Hippocampal formation (tissue), 2 donors: Measurements from ENCODE around the gene BNIP5.

Source experiments
- DNase-seq, 2 donors: peaks; one replicate each; lab custom pipeline; 2025; lab: John Stamatoyannopoulos, UW

The BNIP5 gene

DNA sequence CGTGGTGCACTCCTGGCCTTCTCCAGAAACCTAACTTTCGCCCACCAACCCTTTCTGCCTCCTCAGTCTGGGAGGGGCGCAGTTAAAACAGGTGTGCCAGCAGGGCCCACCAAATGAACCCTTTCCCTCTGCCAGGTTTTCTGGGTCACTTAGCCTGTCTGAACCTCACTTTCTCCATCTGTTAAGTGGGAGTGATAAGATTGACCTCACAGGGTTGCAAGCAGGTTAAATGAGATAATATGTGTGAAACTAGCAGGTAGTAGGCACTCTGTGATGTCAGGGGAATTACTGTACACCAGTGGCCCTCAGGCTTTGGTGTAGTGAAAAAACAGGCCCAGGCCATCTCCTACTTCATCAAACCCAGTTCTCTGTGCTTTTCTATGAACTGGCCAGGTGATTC lies 14.1 kb downstream of the BNIP5 start:
- DNase-seq = no peak

DNA sequence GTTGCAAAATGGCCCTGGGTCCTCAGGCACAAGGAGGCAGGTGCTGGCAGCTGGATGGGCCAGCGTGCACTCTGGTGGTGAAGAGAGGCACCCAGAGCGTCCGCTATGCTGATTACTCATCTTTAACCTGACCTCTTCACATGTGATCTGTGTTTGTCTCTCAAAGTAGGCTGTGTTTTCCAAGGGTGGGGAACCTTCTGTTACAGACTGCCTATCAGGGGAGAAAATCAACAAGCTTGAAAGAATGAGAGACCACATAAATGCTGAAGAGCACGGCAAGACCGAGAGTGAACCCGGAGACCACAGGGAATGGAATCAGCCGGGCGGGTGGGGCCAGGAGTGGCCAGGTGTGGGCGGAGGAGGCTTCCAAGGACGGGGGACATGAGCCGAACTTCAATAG lies 16.2 kb downstream of the BNIP5 start:
- DNase-seq = no peak

DNA sequence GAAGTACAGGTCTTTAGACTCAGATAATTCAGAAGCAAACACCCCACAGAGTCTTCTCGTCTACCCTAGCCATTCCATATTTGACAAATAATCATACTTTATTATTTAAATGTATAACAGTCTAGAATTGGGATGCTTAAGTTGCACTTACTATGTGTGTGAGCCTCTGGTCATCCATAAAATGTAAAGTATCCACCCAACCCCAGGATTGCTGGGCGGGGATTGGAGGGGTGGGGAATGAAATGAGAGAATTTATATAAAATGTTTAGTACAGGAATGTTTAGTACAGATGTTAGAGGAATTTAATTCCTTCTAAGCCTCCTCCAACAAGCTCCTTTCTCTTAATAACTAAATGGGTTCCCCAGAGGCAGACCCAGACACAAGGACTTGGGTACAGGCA lies 16.9 kb downstream of the BNIP5 start:
- no peak for DNase-seq

DNA sequence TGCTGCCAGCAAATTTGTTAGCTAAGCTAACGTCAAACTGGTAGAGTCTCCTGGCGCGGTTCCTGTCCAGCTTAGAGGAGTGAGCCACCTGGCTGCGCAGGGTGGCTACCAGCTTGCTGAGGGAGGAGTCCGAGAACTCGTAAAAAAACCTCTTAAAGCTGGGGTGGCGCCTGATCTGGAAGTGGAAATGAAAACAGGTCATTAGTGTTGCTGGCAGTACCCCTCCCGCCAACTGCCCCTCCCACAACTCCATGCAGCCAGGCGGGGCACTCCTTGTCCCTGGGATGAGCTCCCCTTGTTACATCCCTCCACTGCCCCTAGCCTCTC lies 17.3 kb downstream of the BNIP5 start:
- DNase-seq = no peak

DNA sequence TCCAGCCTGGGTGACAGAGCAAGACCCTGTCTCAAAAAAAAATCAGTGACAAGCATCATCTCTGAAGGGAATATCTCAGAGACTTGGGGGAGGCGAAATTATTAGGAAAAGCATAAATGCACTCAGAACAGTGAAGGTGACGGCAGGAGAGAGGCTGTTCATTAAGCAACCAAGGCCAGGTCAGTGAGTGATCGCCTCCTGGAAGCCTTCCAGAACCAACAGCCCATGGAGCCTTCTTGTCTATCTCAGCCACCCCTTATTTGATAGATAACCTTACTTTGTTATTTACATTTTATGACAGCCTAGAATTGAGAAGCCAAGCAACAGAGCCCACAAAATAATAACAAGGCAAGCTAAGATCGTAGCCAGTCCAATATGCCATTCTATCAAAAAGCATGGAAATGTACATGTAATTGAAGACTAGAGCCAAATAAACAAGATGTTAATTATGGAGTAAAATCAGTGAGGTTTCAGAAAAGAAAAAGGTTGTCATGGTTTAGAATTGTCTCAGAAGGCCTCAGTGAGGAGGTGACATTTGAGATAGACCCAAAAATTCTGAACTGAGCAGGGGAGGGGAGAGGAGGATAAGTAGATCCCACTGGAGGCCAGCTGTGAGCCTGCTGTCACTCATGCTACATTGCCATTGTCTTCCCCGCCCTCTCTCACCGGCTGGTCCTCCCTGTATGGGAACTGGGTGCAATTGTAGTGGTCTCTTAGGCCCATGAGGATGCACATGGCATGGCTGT lies 17.8 kb downstream of the BNIP5 start:
- no peak for DNase-seq

DNA sequence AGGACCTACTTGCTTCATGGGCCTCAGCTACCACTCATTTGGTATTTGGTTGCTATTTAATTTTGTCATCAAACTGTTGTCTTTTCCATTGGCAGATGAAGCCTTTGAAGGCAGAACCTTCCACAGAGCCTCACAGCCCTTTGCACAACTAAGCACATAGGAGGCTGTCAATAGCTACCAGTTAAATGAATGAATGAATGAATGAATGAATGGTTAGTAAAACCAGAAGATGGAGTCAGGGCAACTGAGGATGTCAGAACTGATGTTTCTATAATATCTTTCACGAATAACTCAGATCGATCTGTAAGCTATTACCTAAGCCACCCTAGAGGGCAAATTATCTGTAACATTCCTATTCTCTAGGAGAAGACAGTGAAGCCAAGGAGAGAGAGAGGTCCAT lies 19.1 kb downstream of the BNIP5 start:
- no peak for DNase-seq

DNA sequence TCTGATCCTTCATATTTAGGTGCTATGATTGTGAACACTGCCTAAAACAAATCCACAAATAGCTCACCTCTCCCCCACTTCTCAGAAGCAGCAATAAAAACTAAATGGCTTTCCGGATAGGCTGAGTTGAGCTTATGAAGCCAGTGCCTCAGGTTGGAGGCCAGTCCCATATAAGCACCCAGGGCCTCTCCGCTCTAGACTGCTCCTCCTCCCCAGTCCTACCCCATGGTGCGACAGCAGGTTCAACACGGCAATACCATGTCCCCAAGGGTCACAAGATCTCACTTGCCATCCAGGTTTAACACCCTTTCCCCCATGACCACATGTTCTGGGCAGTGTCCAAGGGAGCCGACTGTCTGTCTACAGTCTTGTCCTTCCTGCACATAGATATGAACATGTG lies 20.8 kb downstream of the BNIP5 start:
- DNase-seq = no peak

DNA sequence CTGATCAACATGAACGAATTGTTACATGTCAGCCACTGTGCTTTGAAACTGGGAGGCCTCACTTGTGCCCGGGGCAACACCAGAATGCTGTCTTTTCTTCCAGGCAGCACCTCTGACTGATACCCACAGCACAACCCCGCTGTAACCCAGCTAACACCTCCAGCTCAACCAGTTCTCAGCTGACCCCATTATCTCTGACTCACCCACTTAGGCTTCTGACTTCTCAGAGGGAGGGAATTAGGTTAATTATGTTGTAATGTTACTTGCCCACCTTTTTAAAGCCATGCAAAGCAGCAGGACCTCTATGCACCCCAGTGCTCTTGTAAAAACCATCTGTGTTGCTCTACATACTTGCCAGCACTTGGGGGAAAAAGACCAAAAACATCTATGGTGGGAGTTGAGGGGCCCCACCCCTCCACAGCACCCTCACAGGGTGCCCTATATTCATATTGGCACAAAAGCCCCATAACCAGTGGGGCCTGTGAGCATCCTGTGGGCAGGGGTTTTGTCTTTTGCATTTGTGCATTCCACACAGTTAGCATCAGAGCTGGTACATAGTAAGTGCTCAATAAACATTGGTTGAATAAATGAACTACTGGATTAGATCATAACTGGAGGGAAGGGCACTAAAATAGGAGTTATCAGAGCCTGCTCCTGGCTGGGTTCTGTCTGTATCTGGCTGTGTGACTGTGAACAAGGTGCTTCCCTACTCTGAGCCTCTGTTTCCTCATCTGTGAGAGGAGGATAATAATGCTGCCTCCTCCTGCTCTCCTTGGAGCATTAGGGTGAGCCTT lies 22.3 kb downstream of the BNIP5 start:
- no peak for DNase-seq

DNA sequence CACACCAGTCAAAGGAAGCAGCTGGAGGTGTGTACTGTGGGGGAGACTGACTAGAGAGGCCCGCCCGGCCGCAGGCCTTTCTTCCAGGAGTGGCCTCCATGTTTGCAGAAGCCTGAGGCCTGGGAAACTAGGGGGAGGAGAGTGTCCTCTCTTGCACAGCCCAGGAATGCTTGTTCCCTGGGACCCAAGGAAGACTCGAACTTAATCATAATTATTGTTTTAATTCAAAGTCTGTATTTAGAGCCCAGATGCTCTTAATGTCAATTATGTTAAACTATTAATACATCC lies 23.1 kb downstream of the BNIP5 start:
- no peak for DNase-seq

DNA sequence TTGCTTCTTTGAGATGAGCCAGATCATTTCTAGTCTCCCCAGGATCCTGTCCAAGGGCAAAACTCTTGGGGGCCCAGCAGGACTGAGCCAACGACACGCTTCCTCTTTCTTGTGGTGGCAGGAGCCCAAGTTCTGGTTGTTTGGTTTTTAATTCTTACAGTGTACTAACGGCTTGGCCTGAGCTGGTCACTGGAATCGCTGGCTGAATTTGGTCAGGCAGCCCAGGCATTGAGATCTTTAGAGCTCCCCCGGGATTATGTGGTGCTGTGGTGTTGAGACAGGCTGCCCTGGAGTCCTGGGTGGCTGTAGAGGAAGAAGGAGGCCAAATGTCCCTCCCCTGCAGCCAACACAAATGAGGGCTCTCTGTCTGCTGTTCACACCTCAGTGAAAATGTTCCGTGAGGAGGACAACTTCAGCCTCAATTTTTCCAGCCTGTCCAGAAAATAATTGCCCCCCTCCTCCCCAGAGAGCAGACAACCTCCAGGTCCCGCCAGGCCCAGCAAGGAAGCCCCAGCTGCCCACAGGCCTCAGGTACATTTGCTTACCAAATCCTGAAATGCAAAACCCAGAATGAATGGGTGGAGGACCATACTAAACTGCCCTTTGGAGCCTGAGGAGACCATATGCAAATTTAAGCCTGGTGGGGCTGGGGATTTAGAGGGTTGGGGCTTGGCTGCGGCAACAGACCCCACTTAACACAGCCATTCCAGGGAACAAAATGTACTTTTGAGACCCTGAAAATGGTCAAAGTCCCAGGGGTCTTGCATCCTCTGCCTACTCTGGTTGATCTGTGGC lies 23.6 kb downstream of the BNIP5 start:
- DNase-seq = no peak

DNA sequence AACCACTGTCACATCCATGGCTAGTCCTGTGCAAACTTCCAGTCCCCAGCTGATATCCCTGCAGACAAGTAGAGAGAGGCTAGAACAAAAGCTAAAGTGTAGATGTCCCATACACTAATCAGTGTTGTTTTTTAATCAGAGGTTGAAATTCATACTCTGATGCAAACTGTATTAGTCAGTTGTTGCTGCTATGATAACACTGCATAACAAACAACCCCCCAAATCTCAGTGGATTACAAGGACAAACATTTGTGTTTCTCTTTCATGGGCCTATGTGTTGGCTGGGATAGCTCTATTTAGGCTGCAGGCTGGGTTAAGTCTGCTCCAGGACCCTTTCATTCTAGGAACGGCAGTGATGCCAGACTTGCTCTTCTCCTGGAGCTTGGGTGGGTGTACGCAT lies 26.8 kb downstream of the BNIP5 start:
- no peak for DNase-seq

DNA sequence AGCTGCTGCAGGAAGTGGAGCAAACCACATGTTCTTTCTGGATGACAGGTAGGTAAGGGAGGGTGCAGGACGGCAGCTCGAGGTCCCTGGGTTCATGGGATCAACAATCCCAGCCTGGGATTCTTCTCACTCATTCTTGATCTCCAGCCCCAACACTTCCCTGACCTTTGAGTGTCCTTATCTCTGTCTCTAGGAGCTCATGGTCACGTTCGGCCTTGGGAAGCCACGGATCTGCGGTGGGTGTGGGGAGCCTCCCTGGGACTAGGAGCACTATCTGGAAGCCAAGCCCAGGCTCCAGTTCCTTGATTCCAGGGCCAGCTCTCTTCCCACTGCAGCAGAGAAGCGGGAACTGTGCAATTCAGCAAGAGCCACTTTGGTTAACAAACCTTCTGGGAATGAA lies 27.5 kb downstream of the BNIP5 start:
- no peak for DNase-seq

DNA sequence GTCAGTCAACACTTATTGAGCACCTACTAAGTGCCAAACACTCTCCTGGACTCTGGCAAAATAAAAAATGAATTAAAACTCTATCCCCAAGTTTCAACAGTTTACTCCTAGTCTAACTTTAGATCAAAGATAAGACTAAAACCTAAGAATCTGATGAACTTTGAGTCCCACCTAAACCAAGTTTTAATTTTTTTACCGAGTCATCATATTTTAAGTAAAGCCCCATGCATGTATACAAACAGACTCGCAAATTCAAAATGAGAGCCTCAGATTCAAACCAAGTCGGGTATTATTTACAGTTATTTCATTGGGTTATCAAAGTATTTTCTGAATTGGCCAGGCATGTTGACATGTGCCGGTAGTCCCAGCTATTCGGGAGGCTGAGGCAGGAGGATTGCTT lies 28.2 kb downstream of the BNIP5 start:
- DNase-seq = no peak

DNA sequence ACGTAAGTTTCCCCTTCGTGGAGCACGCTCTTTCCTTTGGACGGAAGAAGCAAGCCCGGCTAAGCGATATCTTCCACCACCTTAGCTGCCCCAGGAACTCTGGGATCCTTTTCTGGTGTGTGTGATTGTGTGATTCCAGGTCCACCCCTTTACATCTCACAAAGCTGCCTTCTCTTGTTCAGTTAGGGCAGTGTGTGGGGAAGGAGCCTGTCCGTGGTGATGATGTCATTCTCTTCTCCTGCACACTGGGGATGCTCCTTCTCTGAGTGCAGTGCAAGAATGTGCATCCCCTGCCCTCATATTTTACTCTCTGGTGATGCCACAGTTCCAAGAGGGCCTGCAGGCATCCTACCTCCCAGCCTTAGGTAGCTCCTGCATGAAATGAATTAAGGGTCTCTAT lies 30.3 kb downstream of the BNIP5 start:
- DNase-seq = no peak

DNA sequence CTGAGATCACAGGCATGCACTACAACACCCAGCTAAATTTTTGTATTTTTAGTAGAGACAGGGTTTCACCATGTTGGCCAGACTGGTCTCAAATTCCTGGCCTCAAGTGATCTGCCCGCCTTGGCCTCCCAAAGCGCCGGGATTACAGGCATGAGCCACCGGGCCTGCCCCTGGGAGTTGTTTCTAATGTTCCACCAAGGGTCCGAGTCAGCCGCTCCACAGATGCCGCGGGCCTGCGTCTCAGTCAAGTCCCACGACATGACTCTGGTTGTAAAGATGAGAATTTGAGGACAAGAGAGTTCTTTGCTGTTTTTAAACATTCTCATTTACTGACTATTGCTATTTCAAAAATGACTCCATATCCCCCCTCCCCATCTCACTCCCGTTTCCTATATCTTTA lies 30.8 kb downstream of the BNIP5 start:
- no peak for DNase-seq

DNA sequence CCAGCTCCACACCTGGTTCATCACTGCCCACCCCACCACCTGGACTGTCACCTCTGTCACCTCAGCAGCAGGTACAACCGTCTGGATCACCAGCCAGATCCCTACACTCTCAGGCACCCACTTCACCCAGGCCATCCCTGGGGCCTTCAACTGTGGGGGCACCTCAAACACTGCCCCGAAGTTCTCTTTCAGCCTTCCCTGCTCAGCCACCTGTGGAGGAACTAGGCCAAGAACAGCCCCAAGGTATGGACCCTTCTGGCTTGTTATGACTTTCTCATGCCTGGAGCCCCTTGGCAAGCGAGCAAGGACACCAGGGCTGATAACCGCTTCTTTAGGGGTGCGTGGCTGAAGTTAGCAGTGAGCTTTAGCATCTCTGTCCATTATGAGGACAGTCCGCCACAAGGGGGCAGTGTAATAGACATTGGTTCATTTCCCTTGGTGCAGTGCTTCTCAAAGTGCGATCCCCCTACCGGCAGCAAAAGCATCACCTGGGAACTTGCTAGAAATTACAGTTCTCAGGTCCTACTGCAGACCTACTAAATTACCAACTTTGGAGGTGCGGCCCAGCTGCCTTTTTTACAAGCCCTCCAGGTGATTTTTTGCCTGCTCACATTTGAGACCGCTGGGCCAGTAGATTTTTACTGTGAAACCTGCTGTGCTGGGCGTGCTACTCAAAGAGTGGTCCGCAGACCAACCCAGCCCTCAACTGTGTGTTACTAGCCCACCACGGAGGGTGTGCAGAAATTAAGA lies 34.3 kb downstream of the BNIP5 start:
- peak; percentile 36 to 48 for DNase-seq

DNA sequence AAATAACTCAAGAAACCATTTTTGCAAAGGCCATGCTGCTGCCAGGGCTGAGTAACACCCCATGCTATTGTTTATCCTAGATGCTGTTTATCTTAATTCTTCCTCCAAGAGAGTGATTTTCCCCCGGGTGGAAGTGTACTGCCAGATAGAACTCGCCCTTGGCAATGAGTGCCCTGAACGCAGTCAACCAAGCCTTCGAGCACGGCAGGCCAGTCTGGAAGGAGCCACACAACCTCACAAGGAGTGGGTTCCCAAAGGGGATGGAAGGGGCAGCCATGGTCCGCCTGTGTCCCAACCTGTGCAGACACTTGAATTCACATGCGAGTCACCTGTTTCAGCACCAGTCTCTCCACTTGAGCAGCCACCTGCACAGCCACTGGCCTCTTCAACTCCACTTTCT lies 34.9 kb downstream of the BNIP5 start:
- DNase-seq = no peak

DNA sequence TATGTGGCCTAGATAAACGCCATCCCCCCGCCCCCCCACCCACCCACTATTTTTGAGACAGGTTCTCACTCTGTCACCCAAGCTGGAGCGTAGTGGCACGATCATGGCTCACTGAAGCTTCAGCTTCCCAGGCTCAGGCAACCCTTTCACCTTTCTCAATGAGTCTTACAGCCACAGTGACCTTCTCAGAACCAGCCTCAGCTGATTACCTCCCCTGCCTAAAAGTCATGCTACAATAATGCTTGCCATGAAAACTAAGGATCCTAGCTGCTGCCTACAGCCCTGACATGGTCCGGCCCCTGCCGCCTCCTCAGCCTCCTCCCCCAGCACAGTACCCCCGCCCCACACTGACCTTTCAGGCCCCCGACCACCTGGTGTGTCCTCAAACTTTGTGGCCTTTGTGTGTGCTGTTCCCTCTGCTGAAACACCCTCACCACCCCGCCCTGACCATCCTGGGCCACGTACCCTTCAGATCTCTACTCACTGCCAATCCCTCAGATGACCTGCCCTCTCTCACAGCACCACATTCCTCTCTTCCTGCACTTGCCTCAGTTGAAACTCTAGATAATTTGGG lies 35.5 kb downstream of the BNIP5 start:
- no peak for DNase-seq

DNA sequence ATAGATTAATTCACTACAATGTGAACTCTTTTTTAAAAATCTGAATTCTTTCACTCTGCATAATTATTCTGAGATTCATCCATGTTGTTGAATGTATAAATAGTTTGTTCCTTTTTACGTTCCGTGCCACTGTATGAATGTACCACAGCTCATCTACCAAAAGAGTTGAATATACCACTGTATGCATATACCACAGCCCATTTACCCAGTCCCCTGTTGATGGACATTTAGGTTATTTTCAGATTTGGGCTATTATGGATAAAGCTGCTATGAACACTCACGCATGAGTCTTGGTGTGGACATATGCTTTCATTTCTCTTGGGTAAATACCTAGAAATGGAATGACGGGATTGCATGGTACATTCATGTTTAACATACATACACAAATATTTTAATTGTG lies 38.7 kb downstream of the BNIP5 start:
- DNase-seq = no peak

DNA sequence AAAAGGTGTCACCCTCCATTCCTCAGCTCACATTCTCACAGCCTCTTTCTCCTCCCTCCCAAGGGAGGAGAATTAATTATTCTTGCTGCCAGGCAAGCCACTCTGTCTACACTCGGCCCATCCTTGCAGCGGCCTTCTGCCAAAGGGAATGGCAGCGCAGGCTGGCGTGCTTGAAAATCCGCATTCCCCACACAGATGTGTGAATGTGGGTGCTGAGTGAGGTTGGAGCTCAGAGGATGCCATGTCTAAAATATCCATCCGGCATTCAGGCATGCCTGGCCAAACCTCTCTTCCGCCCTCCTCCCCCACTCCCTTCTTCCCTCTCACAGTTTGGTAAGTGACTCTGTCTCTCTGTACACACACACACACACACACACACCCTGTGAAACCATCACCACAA lies 39.2 kb downstream of the BNIP5 start:
- no peak for DNase-seq

DNA sequence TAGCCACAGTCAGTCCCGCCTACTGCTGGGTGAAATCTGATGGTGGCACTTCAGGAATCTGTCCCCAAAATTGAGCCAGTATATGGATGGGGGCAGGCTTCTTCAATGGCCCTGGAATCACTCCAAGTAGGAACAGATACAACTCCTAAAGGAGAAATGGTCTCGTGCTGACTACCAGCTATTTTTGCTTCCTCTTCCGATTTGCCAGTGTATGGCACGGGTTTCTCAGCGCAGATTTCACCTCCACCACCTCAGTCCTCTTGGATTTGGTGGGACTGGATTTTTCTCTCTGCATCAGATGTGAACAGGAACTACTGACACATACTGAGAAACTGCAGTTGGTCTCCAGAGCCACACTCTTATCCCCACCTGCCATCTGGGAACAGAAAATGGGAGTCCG lies 39.6 kb downstream of the BNIP5 start:
- no peak for DNase-seq

DNA sequence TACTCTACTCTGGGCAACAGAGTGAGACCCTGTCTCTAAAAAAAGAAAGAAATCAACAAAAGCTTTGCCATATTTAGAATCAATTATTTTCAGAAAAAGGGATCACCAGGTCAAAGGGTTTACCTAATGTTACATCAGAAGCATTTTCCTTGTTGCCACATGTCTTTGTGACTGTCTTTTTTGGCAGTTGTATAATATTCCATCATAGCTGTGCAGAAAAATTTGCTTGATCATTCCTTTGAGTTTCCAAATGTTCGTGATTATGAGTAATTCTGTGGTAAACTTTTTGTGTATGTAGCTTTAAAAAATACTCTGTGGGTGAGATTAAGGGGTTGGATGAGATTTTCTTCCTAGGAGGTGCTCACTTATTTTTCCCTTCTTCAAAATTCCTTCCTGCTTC lies 40.4 kb downstream of the BNIP5 start:
- no peak for DNase-seq
